Activated B cell treated with CpG ODN at 0.5 μM for 24 hours (primary cell): ENCODE data around the gene AGBL4. TPM values are rescaled to one million over a fixed set of nuclear protein-coding genes. Genes with fewer than 3 reads are reported as not detected.

Source experiments
- ATAC-seq: fragments of 200-7000 bp; cut with Tn5 transposase; one replicate; pipeline ENCODE4 v1.10.0; 2021; ENCODE audit warnings: low read depth, mild to moderate bottlenecking, moderate library complexity
- CTCF ChIA-PET: fragments of 350-600 bp; sonication (Branson Sonifier 250); formaldehyde crosslinking; loops from one replicate; lab custom pipeline; 2021; ENCODE audit warnings: antibody characterized with exemption; lab: Charles Lee
- POLR2A ChIA-PET: fragments of 350-600 bp; sonication (Branson Sonifier 250); formaldehyde crosslinking; loops from one replicate; lab custom pipeline; 2021; ENCODE audit warnings: antibody characterized with exemption; lab: Charles Lee
- DNase-seq: peaks from one replicate; pipeline ENCODE4 v3.0.0; 2022
- H3K27ac Mint-ChIP-seq: one replicate; pipeline ENCODE4 v1.8.0; 2020; ENCODE audit warnings: mixed read lengths
- H3K27me3 Mint-ChIP-seq: one replicate; pipeline ENCODE4 v1.8.0; 2021; ENCODE audit warnings: mixed read lengths
- H3K36me3 Mint-ChIP-seq: one replicate; pipeline ENCODE4 v1.8.0; 2021; ENCODE audit warnings: low read depth, mixed read lengths
- H3K4me1 Mint-ChIP-seq: one replicate; pipeline ENCODE4 v1.8.0; 2021; ENCODE audit warnings: mixed read lengths
- H3K4me3 Mint-ChIP-seq: one replicate; pipeline ENCODE4 v1.8.0; 2020; ENCODE audit warnings: mild to moderate bottlenecking, mixed read lengths
- H3K9me3 Mint-ChIP-seq: one replicate; pipeline ENCODE4 v1.8.0; 2020; ENCODE audit warnings: mixed read lengths
- CTCF ChIP-seq: fragments of 200-600 bp; IDR thresholded peaks from one replicate; pipeline ENCODE4 v1.8.0; 2022; ENCODE audit warnings: antibody characterized with exemption, mild to moderate bottlenecking
- intact Hi-C: fragments of 100-400 bp; cut with micrococcal nuclease; formaldehyde crosslinking; loops from one replicate; pipeline ENCODE4 v1.15.1; 2024
- total RNA-seq: library from RNA; stranded (reverse); gene quantifications from 2 replicates; pipeline ENCODE4 v1.2.3, GENCODE V29; 2022

Gene AGBL4
- total RNA-seq, 1 donor from 2014 or later: 0.24 TPM

- no peak for TF ChIP-seq CTCF
- peaks cover 85% of the 10 kb centered on the region for H3K36me3 Mint-ChIP-seq
- POLR2A ChIA-PET: interaction anchor here (0.6 to 0.7 kb wide), 2 partner anchors 16 to 53 kb away, joined by 3 read pairs; partner anchors contain the start of gene BEND5
- no peaks in the 10 kb centered on the region for H3K9me3 Mint-ChIP-seq
- no peaks in the 10 kb centered on the region for H3K27me3 Mint-ChIP-seq
- ATAC-seq: peak; percentile 47
- CTCF ChIA-PET: interaction anchor here (0.6 to 1.2 kb wide), 3 partner anchors 10 to 57 kb away, joined by 3 to 4 read pairs (median 3); no protein-coding TSS in a partner anchor
- intact Hi-C loops: no loop called here
- peaks cover 80% of the 10 kb centered on the region for H3K4me1 Mint-ChIP-seq
- peak overlapping the region; percentile 41 for H3K27ac Mint-ChIP-seq
- no peak overlapping the region for H3K4me3 Mint-ChIP-seq
- DNase-seq: no peak
These were observed 1262.9 kb downstream of the AGBL4 start for GRCh38 chr1:48760857-48761256.

- DNase-seq (no peak), ATAC-seq (no peak)
- POLR2A ChIA-PET: no interaction called here
- intact Hi-C loops: loop anchor here (5.0 kb wide), 1 partner anchor 33 kb away; no protein-coding TSS in a partner anchor
- Mint-ChIP-seq H3K4me1 (peaks cover 83% of the 10 kb centered on the region), H3K27ac (no peak overlapping the region), H3K4me3 (no peak overlapping the region), H3K9me3 (no peaks in the 10 kb centered on the region), H3K36me3 (peaks cover 90% of the 10 kb centered on the region), H3K27me3 (no peaks in the 10 kb centered on the region)
- no peak for TF ChIP-seq CTCF
- CTCF ChIA-PET: no interaction called here
These were observed 1264.8 kb downstream of the AGBL4 start for GRCh38 chr1:48758976-48759375.

GRCh38 chr1:48757363-48757762, 1266.4 kb downstream of the AGBL4 start:
- H3K27ac Mint-ChIP-seq: peak overlapping the region; percentile 77
- no peaks in the 10 kb centered on the region for H3K9me3 Mint-ChIP-seq
- ATAC-seq: peak; percentile 65
- H3K4me1 Mint-ChIP-seq: peaks cover 77% of the 10 kb centered on the region
- peaks cover 86% of the 10 kb centered on the region for H3K36me3 Mint-ChIP-seq
- ChIA-PET CTCF (interaction anchor here (1.5 kb wide), 1 partner anchor 80 kb away, joined by 3 read pairs; no protein-coding TSS in a partner anchor), POLR2A (interaction anchor here (1.2 kb wide), 1 partner anchor 32 kb away, joined by 3 read pairs; no protein-coding TSS in a partner anchor)
- DNase-seq: no peak
- TF ChIP-seq CTCF: no peak
- intact Hi-C loops: loop anchor here (1.0 to 5.0 kb wide), 3 partner anchors 11 to 35 kb away; partner anchors contain the start of gene BEND5
- no peaks in the 10 kb centered on the region for H3K27me3 Mint-ChIP-seq
- H3K4me3 Mint-ChIP-seq: no peak overlapping the region

GRCh38 chr1:48756683-48757316, 1267.0 kb downstream of the AGBL4 start:
- ATAC-seq (peak; percentile 49), DNase-seq (no peak)
- intact Hi-C loops: loop anchor here (1.0 to 5.0 kb wide), 3 partner anchors 12 to 36 kb away; partner anchors contain the start of gene BEND5
- H3K27me3 Mint-ChIP-seq: no peaks in the 10 kb centered on the region
- POLR2A ChIA-PET: interaction anchor here (1.2 kb wide), 1 partner anchor 33 kb away, joined by 3 read pairs; no protein-coding TSS in a partner anchor
- H3K27ac Mint-ChIP-seq: peak overlapping the region; percentile 69
- peaks cover 78% of the 10 kb centered on the region for H3K4me1 Mint-ChIP-seq
- no peaks in the 10 kb centered on the region for H3K9me3 Mint-ChIP-seq
- TF ChIP-seq CTCF: no peak
- CTCF ChIA-PET: interaction anchor here (1.5 kb wide), 2 partner anchors 61 to 79 kb away, joined by 3 to 6 read pairs; no protein-coding TSS in a partner anchor
- peak overlapping the region; percentile 25 for H3K4me3 Mint-ChIP-seq
- peaks cover 87% of the 10 kb centered on the region for H3K36me3 Mint-ChIP-seq

- H3K4me3 Mint-ChIP-seq: no peak overlapping the region
- H3K9me3 Mint-ChIP-seq: no peaks in the 10 kb centered on the region
- TF ChIP-seq CTCF: no peak
- peaks cover 75% of the 10 kb centered on the region for H3K4me1 Mint-ChIP-seq
- POLR2A ChIA-PET: interaction anchor here (0.6 to 1.5 kb wide), 4 partner anchors 22 to 40 kb away, joined by 3 to 5 read pairs (median 3); partner anchors contain the start of gene BEND5
- CTCF ChIA-PET: interaction anchor here (1.1 to 5.7 kb wide), 4 partner anchors 22 to 64 kb away, joined by 3 to 57 read pairs (median 4); no protein-coding TSS in a partner anchor
- peaks cover 69% of the 10 kb centered on the region for H3K36me3 Mint-ChIP-seq
- peak overlapping the region; percentile 42 for H3K27ac Mint-ChIP-seq
- ATAC-seq: no peak
- no peak for DNase-seq
- no peaks in the 10 kb centered on the region for H3K27me3 Mint-ChIP-seq
- intact Hi-C loops: loop anchor here (5.0 kb wide), 1 partner anchor 76 kb away; no protein-coding TSS in a partner anchor
These were observed 1270.5 kb downstream of the AGBL4 start for GRCh38 chr1:48753293-48753692.
